OCI-LY7 (cell line): ENCODE data around the gene DCP1B. TPM values are rescaled to one million over a fixed set of nuclear protein-coding genes. Genes with fewer than 3 reads are reported as not detected.

ENCODE experiments used
- BruUV-seq: library from RNA; stranded (reverse); fragments of 400-500 nt; replicated peaks from 2 replicates; lab custom pipeline; 2021; lab: Mats Ljungman, UMichigan
- CTCF ChIA-PET: fragments of 300-600 bp; sonication (Branson Sonifier 250); formaldehyde crosslinking; loops from one replicate; lab custom pipeline; 2022; ENCODE audit warnings: antibody characterized with exemption; ENCODE audit not compliant: unreplicated experiment; lab: Charles Lee
- POLR2A ChIA-PET: fragments of 300-600 bp; sonication (Branson Sonifier 250); formaldehyde crosslinking; loops from one replicate; lab custom pipeline; 2022; ENCODE audit warnings: antibody characterized with exemption; lab: Charles Lee
- DNase-seq: peaks from one replicate; pipeline ENCODE4 v3.0.0-alpha.2; 2015; ENCODE audit warnings: low spot score
- H2AFZ ChIP-seq: fragments of 200-600 bp; sonication (generic), shearing (Covaris generic); 2 replicates; pipeline ENCODE4 v1.6.1; 2014; ENCODE audit warnings: mild to moderate bottlenecking, antibody characterized with exemption, low read length, moderate library complexity
- H3K27ac ChIP-seq: fragments of 200-600 bp; sonication (generic); 2 replicates; pipeline ENCODE4 v1.5.1; 2014; ENCODE audit warnings: mixed run types, low read depth, mild to moderate bottlenecking, moderate library complexity, low read length, inconsistent platforms; ENCODE audit not compliant: poor library complexity, severe bottlenecking
- H3K36me3 ChIP-seq: fragments of 200-600 bp; sonication (generic); 2 replicates; pipeline ENCODE4 v1.6.1; 2014; ENCODE audit warnings: mild to moderate bottlenecking, antibody characterized with exemption, low read length, moderate library complexity, mixed read lengths; ENCODE audit not compliant: insufficient read depth
- H3K4me1 ChIP-seq: fragments of 200-600 bp; sonication (generic); 2 replicates; pipeline ENCODE4 v1.5.1; 2014; ENCODE audit warnings: mild to moderate bottlenecking, low read length; ENCODE audit not compliant: insufficient read depth, poor library complexity, severe bottlenecking
- H3K4me2 ChIP-seq: fragments of 200-600 bp; sonication (generic); 2 replicates; pipeline ENCODE4 v1.6.1; 2014; ENCODE audit warnings: mild to moderate bottlenecking, low read length
- H3K4me3 ChIP-seq: fragments of 200-600 bp; sonication (generic); 2 replicates; pipeline ENCODE4 v1.5.1; 2014; ENCODE audit warnings: mild to moderate bottlenecking, low read depth, low read length; ENCODE audit not compliant: poor library complexity, severe bottlenecking
- H3K79me2 ChIP-seq: fragments of 200-600 bp; sonication (generic); 2 replicates; pipeline ENCODE4 v1.6.1; 2016; ENCODE audit warnings: low read depth, mild to moderate bottlenecking, low read length, moderate library complexity, mixed read lengths; ENCODE audit not compliant: insufficient read depth
- H3K9me2 ChIP-seq: fragments of 200-600 bp; sonication (generic); 2 replicates; pipeline ENCODE4 v1.6.1; 2016; ENCODE audit warnings: mild to moderate bottlenecking, low read length, mixed read lengths; ENCODE audit not compliant: insufficient read depth
- H3K9me3 ChIP-seq: fragments of 200-600 bp; sonication (generic); 2 replicates; pipeline ENCODE4 v1.6.1; 2014; ENCODE audit warnings: mild to moderate bottlenecking, mixed run types, low read length, mixed read lengths
- H4K20me1 ChIP-seq: fragments of 200-600 bp; sonication (generic); 2 replicates; pipeline ENCODE4 v1.6.1; 2014; ENCODE audit warnings: mild to moderate bottlenecking, antibody characterized with exemption, low read length, moderate library complexity, mixed read lengths; ENCODE audit not compliant: insufficient read depth
- EZH2phosphoT487 ChIP-seq: fragments of 200-600 bp; sonication (generic); IDR thresholded peaks from 2 replicates; pipeline ENCODE4 v1.6.1; 2018; ENCODE audit warnings: low read depth, borderline replicate concordance, mild to moderate bottlenecking, mixed run types, antibody characterized with exemption, low read length, moderate library complexity, mixed read lengths
- intact Hi-C: fragments of 100-400 bp; cut with micrococcal nuclease; formaldehyde crosslinking; loops from one replicate; pipeline ENCODE4 v1.10.0; 2022; ENCODE audit not compliant: unreplicated experiment
- total RNA-seq, 2 experiments: library from RNA; depleted of rRNA in 1 of 2; stranded (reverse); fragments of >200 nt in 1 of 2; shearing (Covaris generic) in 1 of 2; gene quantifications; 2 replicates each; pipeline ENCODE4 v1.2.3, GENCODE V29; 2014 to 2022
- TF ChIP-seq, protein P1 (sequence below): fragments of 200-600 bp; sonication (generic); conservative IDR thresholded peaks from 2 replicates; pipeline ENCODE4 v1.5.1; 2014; ENCODE audit warnings: mild to moderate bottlenecking, antibody characterized with exemption, low read length, moderate library complexity, mixed read lengths

The DCP1B gene
- total RNA-seq, 2 experiments from 2014 or later = 14.2 to 15.5 TPM

DNA sequence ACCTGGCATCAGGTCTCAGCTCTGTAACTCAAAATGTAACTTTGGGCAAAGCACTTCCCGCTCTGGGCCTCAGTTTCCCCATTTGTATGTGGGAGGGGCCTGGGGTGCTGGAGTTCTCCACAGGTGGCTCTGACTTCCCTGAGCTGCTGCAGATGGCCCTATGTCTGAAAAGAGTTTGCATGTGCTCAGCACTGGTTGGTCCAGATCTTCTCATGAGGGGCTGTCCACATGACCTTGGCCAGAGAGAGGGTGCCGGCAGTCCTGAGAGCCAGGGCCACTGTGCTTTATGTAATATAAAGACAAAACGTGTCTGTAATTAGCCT, 78.6 kb downstream of the DCP1B start:
- no peaks in the 10 kb centered on the region for H4K20me1 ChIP-seq
- no peak overlapping the region for H3K27ac ChIP-seq
- peaks cover 26% of the 10 kb centered on the region for H3K4me1 ChIP-seq
- no peak overlapping the region for H3K4me3 ChIP-seq
- no peaks in the 10 kb centered on the region for H3K9me2 ChIP-seq
- no peaks in the 10 kb centered on the region for H3K36me3 ChIP-seq
- BruUV-seq = no TSS peak
- TF ChIP-seq, protein P1, sequence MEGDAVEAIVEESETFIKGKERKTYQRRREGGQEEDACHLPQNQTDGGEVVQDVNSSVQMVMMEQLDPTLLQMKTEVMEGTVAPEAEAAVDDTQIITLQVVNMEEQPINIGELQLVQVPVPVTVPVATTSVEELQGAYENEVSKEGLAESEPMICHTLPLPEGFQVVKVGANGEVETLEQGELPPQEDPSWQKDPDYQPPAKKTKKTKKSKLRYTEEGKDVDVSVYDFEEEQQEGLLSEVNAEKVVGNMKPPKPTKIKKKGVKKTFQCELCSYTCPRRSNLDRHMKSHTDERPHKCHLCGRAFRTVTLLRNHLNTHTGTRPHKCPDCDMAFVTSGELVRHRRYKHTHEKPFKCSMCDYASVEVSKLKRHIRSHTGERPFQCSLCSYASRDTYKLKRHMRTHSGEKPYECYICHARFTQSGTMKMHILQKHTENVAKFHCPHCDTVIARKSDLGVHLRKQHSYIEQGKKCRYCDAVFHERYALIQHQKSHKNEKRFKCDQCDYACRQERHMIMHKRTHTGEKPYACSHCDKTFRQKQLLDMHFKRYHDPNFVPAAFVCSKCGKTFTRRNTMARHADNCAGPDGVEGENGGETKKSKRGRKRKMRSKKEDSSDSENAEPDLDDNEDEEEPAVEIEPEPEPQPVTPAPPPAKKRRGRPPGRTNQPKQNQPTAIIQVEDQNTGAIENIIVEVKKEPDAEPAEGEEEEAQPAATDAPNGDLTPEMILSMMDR = no peak
- no peak for TF ChIP-seq EZH2phosphoT487
- H2AFZ ChIP-seq = no peak overlapping the region
- H3K79me2 ChIP-seq = no peaks in the 10 kb centered on the region
- ChIA-PET CTCF (interaction anchor here (1.3 kb wide), 1 partner anchor 14 kb away, joined by 3 read pairs; no protein-coding TSS in a partner anchor), POLR2A (no interaction called here)
- no peaks in the 10 kb centered on the region for H3K9me3 ChIP-seq
- H3K4me2 ChIP-seq = no peak overlapping the region
- DNase-seq = no peak
- intact Hi-C loops = no loop called here

DNA sequence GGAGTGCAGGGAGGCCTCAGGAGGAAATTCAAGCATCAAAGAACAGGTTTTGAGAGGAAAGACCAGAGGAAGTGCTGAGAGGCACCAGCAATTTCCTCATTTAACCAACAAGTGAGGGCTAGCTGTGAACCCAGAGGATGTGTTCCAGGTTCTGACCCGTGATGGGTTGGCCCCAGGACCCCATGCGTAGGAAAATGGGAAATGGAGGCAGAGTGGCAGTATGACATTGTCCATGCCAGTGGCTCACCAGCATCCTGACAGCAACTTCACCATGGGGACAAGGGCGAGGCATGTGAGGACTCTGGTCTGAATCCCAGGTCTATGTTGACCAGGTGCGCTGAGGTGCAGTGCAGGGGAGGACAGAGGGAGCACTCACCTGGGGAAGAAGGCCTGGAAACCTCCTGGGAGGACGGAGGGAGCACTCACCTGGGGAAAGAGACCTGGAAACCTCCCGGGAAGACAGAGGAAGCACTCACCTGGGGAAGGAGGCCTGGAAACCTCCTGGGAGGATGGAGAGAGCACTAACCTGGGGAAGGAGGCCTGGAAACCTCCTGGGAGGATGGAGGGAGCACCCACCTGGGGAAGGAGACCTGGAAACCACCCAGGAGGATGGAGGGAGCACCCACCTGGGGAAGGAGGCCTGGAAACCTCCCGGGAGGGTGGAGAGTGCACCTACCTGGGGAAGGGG, 79.1 kb downstream of the DCP1B start:
- Histone ChIP-seq H3K9me2 (no peaks in the 10 kb centered on the region), H3K79me2 (no peaks in the 10 kb centered on the region), H3K4me1 (peaks cover 21% of the 10 kb centered on the region), H3K27ac (no peak overlapping the region), H3K36me3 (no peaks in the 10 kb centered on the region), H3K4me2 (0 out of 2 replicates have a peak overlapping the region, but pooled peaks have one; percentile 14), H2AFZ (no peak overlapping the region; the same call in 1 of the 2 replicates), H3K4me3 (no peak overlapping the region), H3K9me3 (no peaks in the 10 kb centered on the region), H4K20me1 (no peaks in the 10 kb centered on the region)
- no peak for DNase-seq
- intact Hi-C loops = no loop called here
- BruUV-seq = no TSS peak
- POLR2A ChIA-PET = no interaction called here
- TF ChIP-seq, protein P1 = no peak
- no peak for TF ChIP-seq EZH2phosphoT487
- CTCF ChIA-PET = interaction anchor here (0.6 to 1.3 kb wide), 4 partner anchors 15 to 221 kb away, joined by 3 read pairs; no protein-coding TSS in a partner anchor

DNA sequence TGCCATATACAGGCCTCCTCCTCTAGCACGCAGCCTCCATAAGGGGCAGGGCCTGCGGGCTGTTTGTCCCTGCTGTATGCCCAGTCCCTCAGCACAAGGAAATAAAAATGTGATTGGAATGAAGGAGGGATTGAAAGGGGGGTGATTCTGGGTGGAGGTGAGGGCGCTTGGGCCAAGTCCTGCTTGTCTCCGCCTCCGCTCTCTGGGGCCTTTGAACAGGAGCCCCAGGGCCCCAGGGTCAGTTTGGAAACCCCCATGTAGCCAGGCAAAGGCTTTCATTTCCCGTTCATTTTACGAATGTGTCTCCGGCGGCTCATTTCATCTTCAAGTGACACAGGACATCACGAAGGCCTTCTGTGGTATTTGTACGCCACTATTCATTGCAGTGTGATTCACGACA, 81.3 kb downstream of the DCP1B start:
- CTCF ChIA-PET = no interaction called here

More for the DNA sequence above, 81.3 kb downstream of the DCP1B start:
- BruUV-seq = no TSS peak
- no peaks in the 10 kb centered on the region for H3K9me3 ChIP-seq
- no peaks in the 10 kb centered on the region for H4K20me1 ChIP-seq
- no peak for DNase-seq
- POLR2A ChIA-PET = no interaction called here
- H3K27ac ChIP-seq = no peak overlapping the region
- no peaks in the 10 kb centered on the region for H3K9me2 ChIP-seq
- H3K4me2 ChIP-seq = no peak overlapping the region
- intact Hi-C loops = no loop called here
- no peak for TF ChIP-seq EZH2phosphoT487
- TF ChIP-seq, protein P1 = no peak
- H2AFZ ChIP-seq = no peak overlapping the region
- no peak overlapping the region for H3K4me3 ChIP-seq
- peaks cover 11% of the 10 kb centered on the region for H3K4me1 ChIP-seq
- H3K36me3 ChIP-seq = no peaks in the 10 kb centered on the region
- H3K79me2 ChIP-seq = no peaks in the 10 kb centered on the region
